ENCODE data around the gene LYRM9.
"Not testable (repeated sequence)": the region's sequence is repeated elsewhere in the genome, so short reads cannot be mapped to it uniquely, and the experiment has no call there.

Gene LYRM9

DNA sequence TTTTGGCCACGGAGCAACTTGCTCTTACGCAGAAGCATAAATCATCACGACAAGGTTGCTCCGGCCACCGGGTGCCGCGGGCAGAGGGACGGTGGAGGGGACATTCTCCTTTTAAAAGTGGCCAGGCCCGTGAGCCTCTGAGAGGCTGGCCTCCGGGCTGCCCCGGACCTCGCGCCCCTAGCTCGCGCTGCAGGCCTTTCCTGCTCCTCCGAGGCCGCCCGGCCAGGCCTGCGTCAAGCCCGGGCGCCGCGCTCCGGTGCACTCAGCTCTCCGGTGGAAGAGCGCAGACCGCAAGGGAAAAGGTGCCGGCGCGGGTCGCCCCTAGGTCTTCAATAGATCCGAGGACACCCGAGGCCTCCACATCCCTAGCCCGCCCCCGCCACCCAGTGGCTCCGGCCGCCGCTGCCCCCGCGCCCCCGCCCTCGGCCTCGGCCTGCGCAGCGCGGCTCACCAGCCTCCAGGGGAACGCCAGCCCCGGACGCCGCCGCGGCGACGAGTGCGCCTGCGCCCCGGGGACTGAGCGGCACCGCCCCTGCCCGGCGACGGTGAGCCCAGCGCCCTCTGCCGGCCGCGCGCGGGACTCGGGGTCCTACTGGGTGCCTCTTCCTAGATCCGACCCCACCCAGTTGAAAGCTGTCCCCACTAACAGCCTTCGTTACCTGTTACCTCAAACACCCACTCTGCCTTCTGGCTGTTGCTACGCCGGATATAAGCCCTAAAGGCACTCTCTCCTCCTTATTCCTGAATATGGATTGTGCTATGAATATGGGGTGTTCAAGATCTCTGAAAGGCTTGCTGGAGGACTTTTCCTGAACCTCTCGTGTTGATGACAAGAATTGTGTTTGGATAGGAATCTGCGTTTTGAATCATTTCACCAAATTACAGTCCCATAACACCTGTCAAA, at the start of gene LYRM9:
Gene LYRM9, minus strand, starts transcription at position 500 of the 904 bp plus-strand sequence. CDS start 10,671 bp downstream, outside the sequence.
- peak; percentile 88 for DNase-seq (ENCODE audit: low spot score)

DNA sequence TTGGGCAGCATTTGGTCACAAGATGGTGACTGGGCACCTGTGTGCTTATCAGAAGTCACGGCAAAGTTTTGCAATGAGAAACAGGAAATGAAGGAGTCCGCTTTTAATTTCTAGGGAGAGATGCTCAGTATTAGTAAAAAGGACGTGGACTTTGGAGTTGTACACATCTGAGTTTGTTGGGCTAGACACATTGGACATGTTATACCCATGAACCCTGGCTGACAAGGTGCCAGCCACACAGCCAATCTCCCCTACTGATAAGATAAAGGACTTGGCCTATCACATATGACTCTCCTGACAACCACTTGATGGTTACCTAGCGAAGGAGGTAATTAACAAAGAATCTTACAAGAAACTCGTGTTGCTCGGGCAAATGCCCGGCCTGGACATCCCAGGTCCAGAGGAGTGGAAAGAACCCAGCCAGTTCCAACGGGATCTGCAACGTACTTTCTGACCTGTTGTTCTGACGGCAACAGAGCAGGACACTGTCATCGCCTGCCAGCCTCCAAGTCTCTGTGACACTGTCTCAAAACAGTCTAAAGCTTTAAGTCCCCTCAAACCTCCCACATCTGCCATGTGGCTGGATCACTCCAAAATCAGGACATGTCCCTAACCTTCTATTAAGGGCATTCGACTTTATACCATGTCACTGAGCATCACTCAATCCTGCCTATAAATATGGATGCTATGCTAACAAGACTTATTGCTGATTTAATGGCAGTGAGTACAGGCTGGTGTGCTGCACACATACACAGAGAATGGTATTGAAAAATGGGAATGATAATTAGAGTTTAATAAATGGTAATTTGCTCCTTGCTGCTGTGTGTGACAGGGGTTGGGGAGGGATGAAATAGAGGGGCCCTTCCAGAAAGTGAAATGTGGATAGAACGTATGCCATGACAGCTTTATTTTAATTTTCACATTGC, 47.6 kb upstream of the LYRM9 start:
- no peak for DNase-seq (ENCODE audit: low spot score)

DNA sequence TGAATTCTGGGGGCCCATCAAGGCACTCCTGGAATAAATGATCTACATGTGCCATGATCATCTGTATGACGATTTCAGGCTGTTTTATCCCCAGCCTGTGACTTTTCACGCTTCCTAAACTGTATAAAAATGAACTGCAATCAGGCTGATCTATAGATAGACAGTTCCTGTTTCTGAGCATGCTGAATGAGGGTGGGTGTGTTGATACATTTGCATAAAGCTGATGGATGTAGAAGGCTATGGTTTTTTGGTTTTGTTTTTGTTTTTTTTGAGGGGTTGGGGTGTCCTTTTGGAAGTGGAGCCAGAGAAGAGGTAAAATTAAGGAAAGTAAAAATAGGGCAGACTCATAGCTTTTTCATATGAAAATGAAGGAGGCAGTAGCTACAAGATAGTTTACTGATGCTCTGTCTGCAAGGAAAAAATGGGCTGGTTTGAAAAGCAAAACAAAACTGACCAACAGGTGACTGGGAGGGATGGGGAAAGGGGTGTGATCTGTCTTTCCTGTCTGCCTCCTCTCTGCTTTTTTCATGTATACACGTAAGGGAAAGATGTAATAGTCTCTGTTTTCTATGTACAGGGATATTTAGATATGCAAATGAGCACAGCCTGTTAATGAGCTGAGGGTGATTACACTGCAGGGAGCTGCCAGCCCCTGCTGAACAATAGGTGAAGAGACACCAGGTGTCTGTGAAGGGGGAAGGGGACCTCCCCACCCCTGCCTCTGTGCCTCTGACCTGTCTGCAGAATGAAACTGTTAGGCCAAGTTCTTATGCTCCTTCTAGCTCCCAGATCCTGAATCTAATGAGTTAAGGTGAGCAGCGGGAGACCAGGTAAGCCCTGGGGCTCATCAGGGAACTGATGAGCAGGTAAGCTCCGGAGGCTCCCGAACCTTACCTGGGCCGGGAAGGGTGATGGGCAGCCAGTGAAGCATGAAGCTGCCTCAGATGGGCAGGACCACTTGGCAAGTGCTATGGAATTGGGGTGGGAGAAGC, 46.6 kb upstream of the LYRM9 start:
- no peak for DNase-seq (ENCODE audit: low spot score)

DNA sequence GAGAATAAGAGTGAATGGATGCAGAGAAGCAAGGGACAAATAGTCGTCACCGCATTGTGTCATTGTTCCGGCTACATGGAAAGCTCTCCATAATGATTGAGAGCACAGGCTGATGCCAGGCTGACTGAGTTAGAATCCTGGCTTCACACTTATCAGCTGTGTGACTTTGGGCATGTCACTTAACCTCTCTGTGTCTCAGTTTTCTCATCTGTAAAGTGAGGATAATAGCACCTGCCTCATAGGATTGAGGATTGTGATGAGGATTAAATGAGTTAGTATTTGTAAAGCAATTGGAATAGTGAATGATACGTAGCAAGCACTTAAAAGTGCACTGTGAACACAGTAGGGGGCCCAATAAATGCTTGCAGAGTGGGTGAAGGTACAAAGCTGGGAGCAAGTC, 45.7 kb upstream of the LYRM9 start:
- DNase-seq (ENCODE audit: low spot score), result no peak

DNA sequence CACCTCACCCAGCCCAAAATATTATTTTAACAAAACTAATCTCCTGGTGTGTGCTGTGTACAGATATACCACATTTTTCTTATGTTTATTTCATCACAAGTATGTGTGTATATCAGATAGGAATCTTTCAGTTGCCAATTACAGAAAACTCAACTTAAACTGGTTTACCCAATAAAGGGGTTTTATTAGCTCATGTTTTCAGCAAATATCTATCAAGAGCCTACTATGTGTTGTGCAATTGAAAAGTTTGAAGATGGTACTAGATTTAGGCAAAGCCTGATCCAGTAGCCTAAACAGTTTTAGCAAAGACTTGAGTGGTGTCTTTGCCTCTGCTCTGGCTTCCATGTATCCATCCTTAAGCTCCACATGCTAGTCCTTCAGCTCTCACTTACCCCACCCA, 45.1 kb upstream of the LYRM9 start:
- DNase-seq (ENCODE audit: low spot score), result no peak

DNA sequence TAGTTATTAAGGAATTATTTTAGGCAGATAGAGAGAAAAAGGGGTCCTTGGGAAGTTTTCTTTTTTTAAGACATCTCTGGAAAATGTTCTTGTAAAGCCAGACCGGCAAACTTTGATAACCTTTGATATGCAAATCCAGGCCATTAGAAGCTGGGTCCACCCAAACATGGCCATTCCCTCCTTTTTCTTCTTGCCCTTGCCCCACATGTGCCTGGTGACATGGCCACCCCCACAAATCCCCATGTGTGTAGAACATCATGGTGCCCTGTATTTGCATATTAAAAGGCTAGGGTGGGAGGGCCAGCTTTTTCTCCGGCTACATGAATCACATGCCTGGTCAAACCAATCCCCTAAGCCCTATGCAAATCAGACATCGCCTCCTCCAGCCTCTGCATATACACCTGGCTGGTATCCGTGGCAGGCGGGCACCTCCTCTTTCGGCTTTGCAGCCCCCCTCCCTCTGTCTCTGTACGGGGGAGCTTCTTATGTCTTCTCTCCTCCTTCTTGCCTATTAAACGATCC, 43.9 kb upstream of the LYRM9 start:
- DNase-seq (ENCODE audit: low spot score), result no peak

DNA sequence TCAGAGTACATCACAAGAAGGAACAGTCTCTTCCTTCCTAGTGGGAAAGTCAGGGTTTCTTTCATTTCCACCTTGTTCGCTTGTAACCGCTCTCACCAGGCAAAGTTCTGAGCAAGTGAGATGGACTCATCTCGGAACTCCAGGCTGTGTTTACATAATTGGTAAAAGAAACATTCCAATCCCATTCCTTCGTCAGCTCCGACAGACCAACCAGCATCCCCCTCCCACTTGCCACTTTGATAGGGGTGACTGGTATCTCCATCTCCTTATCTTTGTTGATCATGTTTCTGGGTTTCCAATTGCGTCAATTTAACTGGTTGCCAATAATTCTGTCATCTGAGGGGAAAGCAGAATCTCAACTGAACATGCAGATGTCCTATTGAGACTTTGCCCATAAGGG, 36.8 kb upstream of the LYRM9 start:
- no peak for DNase-seq (ENCODE audit: low spot score)

DNA sequence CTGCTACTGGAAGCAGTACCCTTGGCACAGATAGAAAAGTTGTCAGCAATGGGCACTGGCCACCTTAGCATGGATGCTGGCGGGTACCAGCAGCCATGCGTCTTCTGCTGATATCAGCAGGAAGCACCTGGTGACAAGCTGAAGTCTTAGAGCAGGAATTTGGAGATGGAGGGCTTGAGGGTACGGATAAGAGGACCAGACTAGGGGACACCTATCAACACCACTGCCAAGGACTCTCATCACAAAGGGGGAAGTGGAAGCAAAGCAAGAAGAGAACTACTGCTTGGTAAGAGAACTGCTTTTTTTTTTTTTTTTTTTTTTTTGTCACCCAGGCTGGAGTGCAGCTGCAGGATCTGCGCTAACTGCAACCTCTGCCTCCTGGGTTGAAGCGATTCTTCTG, 35.4 kb upstream of the LYRM9 start:
- DNase-seq (ENCODE audit: low spot score), result no peak

DNA sequence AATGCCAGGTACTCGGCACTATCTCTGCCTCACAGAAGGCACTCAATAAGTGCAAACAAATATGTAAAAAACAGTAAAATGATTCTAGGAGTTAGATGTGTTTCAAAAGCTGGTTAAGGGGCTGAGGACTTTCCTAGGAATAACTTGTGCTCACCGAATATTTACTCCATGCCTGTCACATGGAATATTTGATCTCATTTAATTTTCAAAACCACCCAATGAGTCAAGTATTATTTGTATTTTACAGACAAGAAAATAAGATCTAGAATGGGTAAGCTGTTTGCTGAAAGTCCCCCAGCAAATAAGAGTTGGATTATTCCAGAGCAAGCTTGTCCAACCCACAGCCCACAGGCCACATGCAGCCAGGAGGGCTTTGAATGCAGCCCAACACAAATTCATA, 34.6 kb upstream of the LYRM9 start:
- DNase-seq (ENCODE audit: low spot score), result no peak

DNA sequence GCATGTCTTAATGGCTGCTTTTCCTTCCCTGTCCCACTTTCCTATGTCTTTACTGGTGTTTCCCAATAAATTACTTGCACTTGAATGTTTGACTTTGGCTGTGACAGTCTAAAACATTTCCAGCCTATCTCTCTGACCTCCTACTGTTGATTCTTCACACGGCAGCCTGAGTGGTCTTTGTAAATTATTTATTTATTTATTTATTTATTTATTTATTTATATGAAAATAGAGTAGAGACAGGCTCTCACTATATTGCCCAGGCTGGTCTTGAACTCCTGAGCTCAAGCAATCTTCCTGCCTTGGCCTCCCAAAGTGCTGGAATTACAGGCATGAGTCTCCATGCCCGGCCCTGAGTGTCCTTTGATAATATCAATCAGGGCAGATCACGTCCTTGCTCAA, 28.4 kb upstream of the LYRM9 start:
- no peak for DNase-seq (ENCODE audit: low spot score)

DNA sequence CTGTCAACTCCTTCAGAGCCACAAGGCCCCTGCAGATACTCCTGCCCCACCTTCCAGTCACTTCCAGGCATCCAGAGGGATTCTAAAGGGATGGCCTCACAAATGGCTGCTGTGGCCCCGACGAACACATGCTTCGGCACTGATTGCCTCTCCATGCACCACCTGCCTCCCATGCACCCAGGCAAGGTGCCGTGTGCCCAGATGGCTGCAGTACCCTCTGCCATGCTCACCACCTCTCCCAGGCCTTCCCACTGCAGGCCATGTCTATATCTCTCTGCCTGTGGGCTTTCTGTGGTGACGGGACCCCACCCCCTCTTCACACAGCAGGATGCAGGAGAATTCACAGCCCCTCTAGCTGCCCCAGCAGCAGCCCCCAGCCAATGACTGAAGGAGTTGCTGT, 27.9 kb upstream of the LYRM9 start:
- no peak for DNase-seq (ENCODE audit: low spot score)

DNA sequence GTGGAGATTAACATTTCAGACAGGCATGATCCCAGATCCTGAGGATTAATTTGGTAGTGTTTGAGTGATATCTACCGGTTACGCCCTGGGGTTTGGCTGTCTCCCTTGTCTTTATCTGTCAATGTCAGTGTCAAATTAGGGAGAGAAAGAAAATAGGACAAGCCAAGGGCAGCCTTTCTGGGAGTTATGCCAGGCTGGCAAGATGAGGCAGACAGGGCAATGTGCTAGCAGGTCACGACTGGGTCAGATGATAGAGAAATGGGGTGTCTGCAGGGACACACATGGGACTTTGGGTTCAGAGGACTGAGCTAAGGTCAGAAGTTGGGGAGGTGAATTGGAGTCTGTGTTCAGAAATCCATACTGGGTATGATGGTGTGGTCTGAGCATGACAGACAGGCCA, 27.4 kb upstream of the LYRM9 start:
- DNase-seq (ENCODE audit: low spot score), result no peak

DNA sequence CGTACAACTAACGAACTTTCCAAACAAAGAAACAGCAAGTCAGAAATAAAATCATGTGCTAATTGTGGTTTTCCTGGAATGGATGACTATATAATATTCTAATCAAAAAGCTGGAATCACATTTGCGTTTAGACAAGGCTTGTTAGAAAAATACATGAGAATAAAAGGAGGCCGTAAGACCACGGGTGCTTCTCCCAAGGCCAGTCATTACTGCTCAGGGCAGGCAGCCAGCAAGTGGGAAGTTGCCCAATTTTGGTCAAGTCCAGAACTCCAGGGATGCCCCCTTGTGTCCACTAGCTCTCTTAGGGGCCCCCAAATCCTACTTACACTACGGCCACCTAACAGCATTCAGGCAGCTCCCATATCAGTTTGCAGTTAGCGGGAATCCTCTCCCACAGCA, 25.9 kb upstream of the LYRM9 start:
- no peak for DNase-seq (ENCODE audit: low spot score)

DNA sequence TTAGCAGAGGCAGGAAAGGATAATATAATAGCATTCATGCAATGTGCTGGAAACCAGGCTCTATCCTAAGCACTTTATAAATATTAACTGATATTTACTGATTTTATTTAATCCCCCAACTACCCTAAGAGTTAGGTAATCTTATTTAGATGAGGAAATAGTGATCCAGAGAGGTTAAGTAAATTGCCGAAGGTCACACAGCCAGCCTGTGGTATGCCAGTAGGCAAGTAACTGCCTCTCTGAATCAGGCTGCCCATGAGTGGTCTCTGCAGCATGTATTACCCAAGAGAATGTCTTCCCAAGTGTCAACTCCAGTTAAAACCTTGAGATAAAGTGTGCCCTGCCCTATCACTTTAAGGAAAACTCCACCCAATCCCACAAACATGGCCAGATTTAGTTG, 25.3 kb upstream of the LYRM9 start:
- DNase-seq (ENCODE audit: low spot score), result no peak

DNA sequence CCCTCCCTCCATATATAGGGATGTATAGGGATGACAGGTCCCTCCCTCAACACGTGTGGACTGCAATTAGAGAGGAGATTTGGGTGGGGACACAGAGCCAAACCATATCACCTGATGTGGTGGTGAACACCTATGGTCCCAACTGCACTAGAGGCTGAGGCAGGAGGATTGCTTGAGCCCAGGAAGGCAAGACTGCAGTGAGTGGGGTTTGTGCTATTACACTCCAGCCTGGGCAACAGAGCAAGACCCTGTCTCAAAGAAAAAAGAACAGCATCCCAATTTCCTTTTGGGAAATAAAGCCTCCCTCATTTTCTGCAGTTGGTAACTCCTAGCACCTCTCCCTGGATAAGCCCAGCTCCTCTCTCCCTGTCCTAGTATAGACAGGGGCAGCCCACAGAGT, 23.8 kb upstream of the LYRM9 start:
- no peak for DNase-seq (ENCODE audit: low spot score)

DNA sequence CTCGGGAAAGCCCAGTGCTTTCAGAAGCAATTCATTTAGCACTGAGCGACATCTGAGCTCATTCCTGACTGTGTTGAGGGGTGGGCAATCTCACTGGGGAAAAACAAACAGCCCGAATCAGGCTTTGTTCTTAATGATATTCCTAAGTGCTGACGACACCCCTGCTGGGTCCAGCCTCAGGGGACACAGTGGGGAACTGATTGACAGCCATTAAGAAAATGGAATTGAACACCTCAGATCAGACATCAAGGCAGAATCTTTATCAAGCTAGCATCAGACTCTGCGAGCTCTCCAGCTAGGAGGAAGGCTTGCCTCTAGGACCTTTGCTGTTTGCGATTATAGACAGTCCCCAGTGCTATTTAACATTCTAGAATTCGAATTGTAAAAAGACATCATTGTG, 22.5 kb upstream of the LYRM9 start:
- no peak for DNase-seq (ENCODE audit: low spot score)

DNA sequence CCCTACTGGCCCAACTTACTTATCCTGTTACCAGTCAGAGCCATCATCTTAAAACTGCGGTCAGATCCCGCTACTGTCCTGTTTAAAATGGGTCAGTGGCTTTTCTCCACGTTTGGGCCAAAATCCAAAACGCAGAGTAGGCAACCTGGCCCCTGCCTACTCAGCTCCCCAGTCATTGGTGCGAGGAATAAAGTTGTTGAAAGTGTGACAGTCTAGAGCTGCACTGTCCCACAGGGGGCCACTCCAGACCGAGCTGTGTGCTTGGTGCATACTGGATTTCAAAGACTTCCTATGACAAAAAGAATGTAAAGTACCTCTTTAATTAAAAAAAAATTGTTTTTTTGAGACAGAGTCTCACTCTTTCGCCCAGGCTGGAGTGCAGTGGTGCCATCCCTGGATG, 21.2 kb upstream of the LYRM9 start:
- no peak for DNase-seq (ENCODE audit: low spot score)

DNA sequence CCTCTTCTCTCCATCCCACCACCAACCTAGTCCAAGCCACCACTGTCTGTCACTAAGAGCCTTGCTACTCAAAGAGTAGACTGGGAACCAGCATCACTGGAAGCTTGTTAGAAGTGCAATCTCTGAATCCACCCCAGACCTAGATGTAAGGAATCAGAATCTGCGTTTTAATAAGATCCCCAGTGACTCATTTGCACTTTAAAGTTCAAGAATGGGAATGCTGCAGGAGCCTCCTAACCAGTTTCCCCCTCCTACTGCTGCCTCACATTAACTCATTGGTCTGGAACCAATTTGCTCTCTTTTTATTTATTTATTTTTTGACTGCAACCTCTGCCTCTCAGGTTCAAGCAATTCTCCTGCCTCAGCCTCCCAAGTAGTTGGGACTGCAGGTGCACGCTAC, 19.8 kb upstream of the LYRM9 start:
- DNase-seq (ENCODE audit: low spot score), result no peak

DNA sequence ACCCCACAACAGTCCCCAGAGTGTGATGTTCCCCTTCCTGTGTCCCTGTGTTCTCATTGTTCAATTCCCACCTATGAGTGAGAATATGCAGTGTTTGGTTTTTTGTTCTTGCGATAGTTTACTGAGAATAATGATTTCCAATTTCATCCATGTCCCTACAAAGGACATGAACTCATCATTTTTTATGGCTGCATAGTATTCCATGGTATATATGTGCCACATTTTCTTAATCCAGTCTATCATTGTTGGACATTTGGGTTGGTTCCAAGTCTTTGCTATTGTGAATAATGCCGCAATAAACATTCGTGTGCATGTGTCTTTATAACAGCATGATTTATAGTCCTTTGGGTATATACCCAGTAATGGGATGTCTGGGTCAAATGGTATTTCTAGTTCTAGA, 19.1 kb upstream of the LYRM9 start:
- DNase-seq (ENCODE audit: low spot score), result not testable (repeated sequence)

DNA sequence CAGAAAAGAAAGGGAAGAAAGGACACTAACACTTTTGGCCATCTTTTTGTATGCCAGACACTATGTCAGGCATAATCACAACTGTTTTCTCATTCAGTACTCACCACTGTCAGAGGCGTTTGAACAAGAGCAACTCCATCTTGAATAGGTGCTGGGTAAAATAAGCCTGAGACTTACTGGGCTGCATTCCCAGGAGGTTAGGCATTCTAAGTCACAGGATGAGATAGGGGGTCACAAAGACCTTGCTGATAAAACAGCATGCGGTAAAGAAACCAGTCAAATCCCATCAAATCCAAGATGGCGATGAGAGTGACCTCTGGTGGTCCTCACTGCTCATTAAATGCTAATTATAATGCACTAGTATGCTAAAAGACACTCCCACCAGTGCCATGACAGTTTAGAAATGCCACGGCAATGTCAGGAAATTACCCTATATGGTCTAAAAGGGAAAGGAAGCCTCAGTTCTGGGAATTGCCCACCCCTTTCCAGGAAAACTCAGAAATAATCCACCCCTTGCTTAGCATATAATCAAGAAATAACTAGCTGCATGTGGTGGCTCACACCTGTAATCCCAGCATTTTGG, 14.9 kb upstream of the LYRM9 start:
- DNase-seq (ENCODE audit: low spot score), result no peak

DNA sequence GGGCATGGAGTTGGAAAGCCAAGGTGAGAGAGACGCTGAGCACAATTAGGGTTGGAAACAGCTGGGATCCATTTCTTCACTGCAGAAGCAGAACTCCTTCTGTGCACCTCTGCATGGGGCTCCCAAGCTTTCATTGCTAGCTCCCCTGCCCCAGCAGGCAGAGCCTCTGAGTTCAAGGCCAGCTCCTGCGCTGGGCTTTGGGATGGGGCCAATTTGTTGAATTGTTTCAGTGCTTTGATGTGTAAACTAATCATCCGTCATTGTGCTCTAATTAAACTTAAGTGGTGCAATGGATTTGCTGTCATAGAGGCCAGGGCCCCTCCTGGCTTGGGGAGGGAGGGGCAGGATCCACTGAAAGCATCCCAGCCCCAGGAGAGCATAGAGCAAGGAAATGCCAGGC, 13.5 kb upstream of the LYRM9 start:
- no peak for DNase-seq (ENCODE audit: low spot score)

All from HuH-7 (cell line).